D721Med (cell line): ENCODE measurements around the gene FAF2.

Source experiments
- DNase-seq: peaks from one replicate; pipeline ENCODE4 v3.0.0; 2011; ENCODE audit warnings: low spot score; ENCODE audit not compliant: insufficient read length
- FAIRE-seq: peaks from 2 replicates; lab custom pipeline; 2011; peaks lifted over from hg19 to GRCh38; lab: Jason Lieb, UNC
- TF ChIP-seq, protein P1 (sequence below): IDR thresholded peaks from 2 replicates; pipeline ENCODE4 v1.5.1; 2012; ENCODE audit warnings: mild to moderate bottlenecking, control low read depth; ENCODE audit not compliant: insufficient read depth; ENCODE audit errors: missing control alignments

Gene FAF2

GRCh38 chr5:176492431-176492830 lies 44.2 kb downstream of the FAF2 start:
- TF ChIP-seq, protein P1, sequence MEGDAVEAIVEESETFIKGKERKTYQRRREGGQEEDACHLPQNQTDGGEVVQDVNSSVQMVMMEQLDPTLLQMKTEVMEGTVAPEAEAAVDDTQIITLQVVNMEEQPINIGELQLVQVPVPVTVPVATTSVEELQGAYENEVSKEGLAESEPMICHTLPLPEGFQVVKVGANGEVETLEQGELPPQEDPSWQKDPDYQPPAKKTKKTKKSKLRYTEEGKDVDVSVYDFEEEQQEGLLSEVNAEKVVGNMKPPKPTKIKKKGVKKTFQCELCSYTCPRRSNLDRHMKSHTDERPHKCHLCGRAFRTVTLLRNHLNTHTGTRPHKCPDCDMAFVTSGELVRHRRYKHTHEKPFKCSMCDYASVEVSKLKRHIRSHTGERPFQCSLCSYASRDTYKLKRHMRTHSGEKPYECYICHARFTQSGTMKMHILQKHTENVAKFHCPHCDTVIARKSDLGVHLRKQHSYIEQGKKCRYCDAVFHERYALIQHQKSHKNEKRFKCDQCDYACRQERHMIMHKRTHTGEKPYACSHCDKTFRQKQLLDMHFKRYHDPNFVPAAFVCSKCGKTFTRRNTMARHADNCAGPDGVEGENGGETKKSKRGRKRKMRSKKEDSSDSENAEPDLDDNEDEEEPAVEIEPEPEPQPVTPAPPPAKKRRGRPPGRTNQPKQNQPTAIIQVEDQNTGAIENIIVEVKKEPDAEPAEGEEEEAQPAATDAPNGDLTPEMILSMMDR, result no peak
- DNase-seq (no peak), FAIRE-seq (no peak)

- TF ChIP-seq, protein P1, result no peak
- FAIRE-seq (no peak), DNase-seq (no peak)
These were observed 49.7 kb downstream of the FAF2 start for GRCh38 chr5:176497852-176498251.

DNA sequence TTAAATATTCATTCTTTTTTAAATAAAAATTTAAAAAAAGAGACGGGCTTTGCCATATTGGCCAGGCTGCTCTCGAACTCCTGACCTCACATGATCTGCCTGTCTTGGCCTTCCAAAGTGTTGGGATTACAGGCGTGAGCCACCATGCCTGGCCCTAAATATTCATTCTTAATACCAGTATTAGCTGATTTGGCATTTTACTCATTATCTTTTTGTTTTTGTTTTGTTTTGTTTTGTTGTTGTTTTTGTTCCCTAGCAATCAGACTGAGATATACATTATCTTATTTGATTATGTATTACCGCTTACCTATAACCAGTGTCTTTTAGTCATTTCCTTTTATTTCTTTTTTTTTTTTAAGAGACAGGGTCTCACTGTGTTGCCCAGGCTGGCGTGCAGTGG lies 51.1 kb downstream of the FAF2 start:
- FAIRE-seq, result no peak

DNA sequence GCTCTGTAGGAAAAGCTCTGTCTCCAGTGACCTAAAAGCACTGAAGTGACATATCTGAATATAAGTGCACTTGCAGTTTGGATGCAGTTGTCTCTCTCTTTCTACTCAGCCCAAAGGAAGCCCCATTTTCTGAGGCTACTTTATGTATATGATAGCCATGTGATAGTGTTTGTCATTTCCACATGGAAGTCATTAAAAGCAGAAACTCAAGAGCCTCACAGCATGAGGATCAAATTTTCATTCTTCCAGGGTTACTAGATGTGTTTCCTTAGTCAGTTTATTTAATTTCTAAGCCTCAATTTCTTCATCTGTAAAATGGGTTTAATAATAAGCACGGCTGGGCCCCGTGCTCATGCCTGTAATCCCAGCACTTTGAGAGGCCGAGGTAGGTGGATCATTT lies 52.3 kb downstream of the FAF2 start:
- DNase-seq, result no peak
- FAIRE-seq, result no peak

More for the DNA sequence above, 51.1 kb downstream of the FAF2 start:
- TF ChIP-seq, protein P1, result no peak
- no peak for DNase-seq

DNA sequence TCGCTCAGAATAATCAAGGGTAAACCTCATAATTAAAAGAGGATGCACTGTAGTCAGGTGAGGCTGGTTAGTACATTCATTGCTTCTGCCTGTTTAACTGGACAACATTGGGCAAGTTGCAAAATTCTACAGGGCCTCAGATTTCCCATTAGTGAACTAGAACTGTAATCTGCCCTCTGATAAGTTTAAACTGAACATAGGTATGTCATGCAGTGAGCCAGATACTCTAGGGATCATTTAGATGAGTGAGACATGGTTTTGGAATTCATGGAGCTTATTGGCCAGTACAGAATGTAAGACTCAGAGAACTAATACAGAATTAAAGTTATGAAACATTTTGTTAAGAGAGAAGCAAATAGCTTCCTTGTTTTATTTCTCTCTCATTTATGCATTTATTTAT lies 53.1 kb downstream of the FAF2 start:
- no peak for FAIRE-seq

More for the DNA sequence above, 52.3 kb downstream of the FAF2 start:
- TF ChIP-seq, protein P1, result no peak

GRCh38 chr5:176503496-176503895 lies 55.3 kb downstream of the FAF2 start:
- DNase-seq (no peak), FAIRE-seq (no peak)
- TF ChIP-seq, protein P1, result no peak

More for the DNA sequence above, 53.1 kb downstream of the FAF2 start:
- TF ChIP-seq, protein P1, result no peak
- no peak for DNase-seq

- DNase-seq (no peak), FAIRE-seq (no peak)
- TF ChIP-seq, protein P1, result no peak
These were observed 59.7 kb downstream of the FAF2 start for GRCh38 chr5:176507911-176508310.
